Esophagus muscularis mucosa (tissue), 3 donors: ENCODE data around the gene MYH7.

Experiments used
- POLR2A ChIP-seq: fragments of 450-650 bp; IDR thresholded peaks from one replicate; pipeline ENCODE4 v1.6.1; 2017; ENCODE audit warnings: antibody characterized with exemption, moderate library complexity, mild to moderate bottlenecking, low read depth
- POLR2AphosphoS5 ChIP-seq, 2 donors: sonication (generic); formaldehyde crosslinking; IDR thresholded peaks; one replicate each; pipeline ENCODE4 v1.6.1; 2017; ENCODE audit warnings: antibody characterized with exemption in 2 of 2
- TF ChIP-seq, protein P1 (sequence below), 3 experiments: fragments of 200-600 bp in 2 of 3; fragments of 450-650 bp in 1 of 3; sonication (generic) in 2 of 3; IDR thresholded peaks; one replicate each; pipeline ENCODE4 v1.5.1; 2017 to 2019; ENCODE audit warnings: antibody characterized with exemption in 3 of 3, mild to moderate bottlenecking in 2 of 3, moderate library complexity in 1 of 3

- TF ChIP-seq, protein P1, sequence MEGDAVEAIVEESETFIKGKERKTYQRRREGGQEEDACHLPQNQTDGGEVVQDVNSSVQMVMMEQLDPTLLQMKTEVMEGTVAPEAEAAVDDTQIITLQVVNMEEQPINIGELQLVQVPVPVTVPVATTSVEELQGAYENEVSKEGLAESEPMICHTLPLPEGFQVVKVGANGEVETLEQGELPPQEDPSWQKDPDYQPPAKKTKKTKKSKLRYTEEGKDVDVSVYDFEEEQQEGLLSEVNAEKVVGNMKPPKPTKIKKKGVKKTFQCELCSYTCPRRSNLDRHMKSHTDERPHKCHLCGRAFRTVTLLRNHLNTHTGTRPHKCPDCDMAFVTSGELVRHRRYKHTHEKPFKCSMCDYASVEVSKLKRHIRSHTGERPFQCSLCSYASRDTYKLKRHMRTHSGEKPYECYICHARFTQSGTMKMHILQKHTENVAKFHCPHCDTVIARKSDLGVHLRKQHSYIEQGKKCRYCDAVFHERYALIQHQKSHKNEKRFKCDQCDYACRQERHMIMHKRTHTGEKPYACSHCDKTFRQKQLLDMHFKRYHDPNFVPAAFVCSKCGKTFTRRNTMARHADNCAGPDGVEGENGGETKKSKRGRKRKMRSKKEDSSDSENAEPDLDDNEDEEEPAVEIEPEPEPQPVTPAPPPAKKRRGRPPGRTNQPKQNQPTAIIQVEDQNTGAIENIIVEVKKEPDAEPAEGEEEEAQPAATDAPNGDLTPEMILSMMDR (IDR thresholded peaks at IDR 0.05): no peak
- TF ChIP-seq POLR2A (no peak), POLR2AphosphoS5 (IDR thresholded peaks at IDR 0.05) (no peak)
Observed at GRCh38 chr14:23482823-23483148, 47.3 kb upstream of the MYH7 start.
